ENCODE data around the gene TBPL1.
"Not testable (repeated sequence)": the region's sequence is repeated elsewhere in the genome, so short reads cannot be mapped to it uniquely, and the experiment has no call there.

TBPL1 gene

DNA sequence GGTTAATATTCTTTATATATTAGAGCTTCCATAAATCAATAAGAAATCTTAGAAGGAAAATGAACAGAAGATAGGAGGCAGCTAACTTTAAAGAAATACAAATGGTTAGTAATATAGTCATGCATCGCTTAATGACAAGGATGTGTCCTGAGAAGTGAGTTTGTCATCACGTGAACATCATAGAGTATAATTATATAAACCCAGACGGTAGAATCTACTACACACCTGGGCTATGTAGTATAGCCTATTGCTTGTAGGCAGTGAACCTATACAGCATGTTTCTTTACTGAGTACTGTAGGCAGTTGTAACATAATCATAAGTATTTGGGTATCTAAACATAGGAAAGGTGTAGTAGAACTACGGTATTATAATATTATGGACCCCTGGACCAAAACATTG, 14.3 kb downstream of the TBPL1 start:
- no peaks in the 10 kb centered on the region for H3K27me3 ChIP-seq (ENCODE audit: control insufficient read depth, insufficient read depth, low read length)
- no peaks in the 10 kb centered on the region for H3K36me3 ChIP-seq (ENCODE audit: insufficient read depth, low read length)
- H3K4me1 ChIP-seq (ENCODE audit: control insufficient read depth, insufficient read depth, low read length), result peaks cover 25% of the 10 kb centered on the region
- no peak overlapping the region for H3K4me3 ChIP-seq (ENCODE audit: low read length)
- no peaks in the 10 kb centered on the region for H3K9me3 ChIP-seq (replicated peaks; ENCODE audit: low read length)
- no peak overlapping the region for H3K4me2 ChIP-seq (ENCODE audit: low read length)
- H3K9ac ChIP-seq (ENCODE audit: low read depth, low read length), result peak overlapping the region; percentile 9

DNA sequence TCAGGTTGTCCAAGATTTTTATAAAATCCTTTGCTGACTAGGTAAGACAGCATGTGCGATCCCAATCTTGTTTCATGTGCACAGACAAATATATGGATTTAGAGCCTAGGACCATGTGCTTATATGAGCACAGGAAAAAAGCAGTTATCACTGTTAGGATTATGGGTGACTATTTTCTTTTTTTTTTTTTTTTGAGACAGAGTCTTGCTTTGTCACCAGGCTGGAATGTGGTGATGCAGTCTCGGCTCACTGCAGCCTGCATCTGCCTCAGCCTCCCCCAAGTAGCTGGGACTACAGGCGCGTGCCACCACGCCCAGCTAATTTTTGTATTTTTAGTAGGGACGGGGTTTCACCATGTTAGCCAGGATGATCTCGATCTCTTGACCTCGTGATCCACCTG, 14.8 kb downstream of the TBPL1 start:
- not testable (repeated sequence) for H3K4me2 ChIP-seq (ENCODE audit: low read length); H3K27me3 ChIP-seq (ENCODE audit: control insufficient read depth, insufficient read depth, low read length); H3K9me3 ChIP-seq (replicated peaks; ENCODE audit: low read length); H3K4me3 ChIP-seq (ENCODE audit: low read length); H3K36me3 ChIP-seq (ENCODE audit: insufficient read depth, low read length)
- Histone ChIP-seq H3K9ac (ENCODE audit: low read depth, low read length) (peak overlapping the region; percentile 9), H3K4me1 (ENCODE audit: control insufficient read depth, insufficient read depth, low read length) (peaks cover 25% of the 10 kb centered on the region)

DNA sequence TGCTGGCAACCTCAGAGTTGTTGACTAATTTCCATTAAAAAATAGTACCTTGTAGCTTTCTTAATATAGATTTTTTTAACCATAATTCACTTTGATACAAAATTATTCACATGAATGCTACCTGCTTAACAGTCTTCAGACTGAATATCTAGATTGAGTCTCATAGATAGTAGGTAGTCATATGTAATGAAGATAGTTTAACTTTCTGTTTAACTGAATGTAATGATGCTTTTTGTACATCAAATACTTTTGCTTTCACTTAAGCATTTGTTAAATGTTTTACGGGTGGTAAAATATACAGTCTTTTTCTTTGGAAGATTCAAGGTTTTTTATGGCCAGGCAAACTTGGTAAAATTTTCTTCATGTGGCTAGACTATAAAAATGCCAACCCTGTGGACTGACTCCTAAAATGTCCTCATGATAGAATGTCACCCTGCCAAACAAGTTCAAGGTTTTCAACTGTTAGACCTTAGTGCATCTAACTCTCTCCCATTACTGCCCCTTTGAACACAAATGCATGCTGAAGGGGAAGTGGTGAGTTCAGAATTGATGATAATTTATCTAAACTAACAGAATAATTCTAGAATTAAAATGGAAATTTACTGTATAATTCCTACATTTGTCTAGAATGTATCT, 16.4 kb downstream of the TBPL1 start:
- no peaks in the 10 kb centered on the region for H3K27me3 ChIP-seq (ENCODE audit: control insufficient read depth, insufficient read depth, low read length)
- H3K4me1 ChIP-seq (ENCODE audit: control insufficient read depth, insufficient read depth, low read length), result peaks cover 23% of the 10 kb centered on the region
- no peak overlapping the region for H3K4me2 ChIP-seq (ENCODE audit: low read length)
- H3K9ac ChIP-seq (ENCODE audit: low read depth, low read length), result no peak overlapping the region
- H3K36me3 ChIP-seq (ENCODE audit: insufficient read depth, low read length), result no peaks in the 10 kb centered on the region
- H3K4me3 ChIP-seq (ENCODE audit: low read length), result no peak overlapping the region
- H3K9me3 ChIP-seq (replicated peaks; ENCODE audit: low read length), result no peaks in the 10 kb centered on the region

GRCh38 chr6:133969921-133970295, 16.9 kb downstream of the TBPL1 start:
- Histone ChIP-seq H3K4me2 (ENCODE audit: low read length) (no peak overlapping the region), H3K27me3 (ENCODE audit: control insufficient read depth, insufficient read depth, low read length) (no peaks in the 10 kb centered on the region), H3K9me3 (replicated peaks; ENCODE audit: low read length) (no peaks in the 10 kb centered on the region), H3K4me1 (ENCODE audit: control insufficient read depth, insufficient read depth, low read length) (peaks cover 23% of the 10 kb centered on the region), H3K36me3 (ENCODE audit: insufficient read depth, low read length) (no peaks in the 10 kb centered on the region), H3K4me3 (ENCODE audit: low read length) (no peak overlapping the region), H3K9ac (ENCODE audit: low read depth, low read length) (no peak overlapping the region)

GRCh38 chr6:133971861-133972260, 18.8 kb downstream of the TBPL1 start:
- Histone ChIP-seq H3K27me3 (ENCODE audit: control insufficient read depth, insufficient read depth, low read length) (no peaks in the 10 kb centered on the region), H3K4me3 (ENCODE audit: low read length) (no peak overlapping the region), H3K4me1 (ENCODE audit: control insufficient read depth, insufficient read depth, low read length) (peaks cover 20% of the 10 kb centered on the region)

DNA sequence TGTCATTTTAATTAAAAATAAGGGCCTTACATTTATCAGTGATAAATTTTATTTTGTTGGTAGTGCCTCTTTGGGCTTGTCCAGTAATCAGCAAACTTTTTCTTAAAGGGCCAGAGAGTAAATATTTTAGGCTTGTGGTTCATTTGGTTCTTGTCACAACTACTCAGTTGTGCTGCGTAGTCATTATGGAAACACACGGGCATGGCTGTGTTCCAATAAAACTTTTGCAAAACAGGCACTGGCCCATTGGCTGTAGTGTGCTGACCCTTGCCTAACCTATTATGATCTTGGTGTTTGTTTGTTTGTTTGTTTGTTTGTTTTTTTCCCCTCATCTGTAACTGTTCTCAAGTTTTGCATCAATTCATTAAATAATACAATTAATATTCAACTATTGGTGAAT, 19.4 kb downstream of the TBPL1 start:
- H3K9me3 ChIP-seq (replicated peaks; ENCODE audit: low read length), result no peaks in the 10 kb centered on the region
- H3K27me3 ChIP-seq (ENCODE audit: control insufficient read depth, insufficient read depth, low read length), result no peaks in the 10 kb centered on the region
- H3K4me2 ChIP-seq (ENCODE audit: low read length), result no peak overlapping the region
- H3K36me3 ChIP-seq (ENCODE audit: insufficient read depth, low read length), result no peaks in the 10 kb centered on the region
- peaks cover 17% of the 10 kb centered on the region for H3K4me1 ChIP-seq (ENCODE audit: control insufficient read depth, insufficient read depth, low read length)
- no peak overlapping the region for H3K9ac ChIP-seq (ENCODE audit: low read depth, low read length)
- H3K4me3 ChIP-seq (ENCODE audit: low read length), result no peak overlapping the region

More at GRCh38 chr6:133971861-133972260, 18.8 kb downstream of the TBPL1 start:
- no peaks in the 10 kb centered on the region for H3K9me3 ChIP-seq (replicated peaks; ENCODE audit: low read length)
- H3K36me3 ChIP-seq (ENCODE audit: insufficient read depth, low read length), result no peaks in the 10 kb centered on the region
- H3K9ac ChIP-seq (ENCODE audit: low read depth, low read length), result no peak overlapping the region
- H3K4me2 ChIP-seq (ENCODE audit: low read length), result no peak overlapping the region

- no peak overlapping the region for H3K4me3 ChIP-seq (ENCODE audit: low read length)
- H3K4me2 ChIP-seq (ENCODE audit: low read length), result no peak overlapping the region
- H3K36me3 ChIP-seq (ENCODE audit: insufficient read depth, low read length), result no peaks in the 10 kb centered on the region
- no peak overlapping the region for H3K9ac ChIP-seq (ENCODE audit: low read depth, low read length)
- no peaks in the 10 kb centered on the region for H3K27me3 ChIP-seq (ENCODE audit: control insufficient read depth, insufficient read depth, low read length)
- H3K4me1 ChIP-seq (ENCODE audit: control insufficient read depth, insufficient read depth, low read length), result peaks cover 16% of the 10 kb centered on the region
- H3K9me3 ChIP-seq (replicated peaks; ENCODE audit: low read length), result no peaks in the 10 kb centered on the region
These were observed 20.3 kb downstream of the TBPL1 start for GRCh38 chr6:133973109-133973971.

GRCh38 chr6:133977983-133978895, 25.2 kb downstream of the TBPL1 start:
- Histone ChIP-seq H3K9ac (ENCODE audit: low read depth, low read length) (no peak overlapping the region), H3K9me3 (replicated peaks; ENCODE audit: low read length) (no peaks in the 10 kb centered on the region), H3K4me2 (ENCODE audit: low read length) (no peak overlapping the region), H3K4me3 (ENCODE audit: low read length) (no peak overlapping the region), H3K4me1 (ENCODE audit: control insufficient read depth, insufficient read depth, low read length) (peaks cover 23% of the 10 kb centered on the region), H3K27me3 (ENCODE audit: control insufficient read depth, insufficient read depth, low read length) (no peaks in the 10 kb centered on the region), H3K36me3 (ENCODE audit: insufficient read depth, low read length) (peaks cover 15% of the 10 kb centered on the region)

GRCh38 chr6:133978896-133979240, 25.8 kb downstream of the TBPL1 start:
- no peak overlapping the region for H3K4me3 ChIP-seq (ENCODE audit: low read length)
- peaks cover 29% of the 10 kb centered on the region for H3K4me1 ChIP-seq (ENCODE audit: control insufficient read depth, insufficient read depth, low read length)
- H3K9me3 ChIP-seq (replicated peaks; ENCODE audit: low read length), result no peaks in the 10 kb centered on the region
- no peak overlapping the region for H3K9ac ChIP-seq (ENCODE audit: low read depth, low read length)
- peaks cover 21% of the 10 kb centered on the region for H3K36me3 ChIP-seq (ENCODE audit: insufficient read depth, low read length)
- no peak overlapping the region for H3K4me2 ChIP-seq (ENCODE audit: low read length)
- H3K27me3 ChIP-seq (ENCODE audit: control insufficient read depth, insufficient read depth, low read length), result no peaks in the 10 kb centered on the region

GRCh38 chr6:133979269-133979963, 26.4 kb downstream of the TBPL1 start:
- H3K9me3 ChIP-seq (replicated peaks; ENCODE audit: low read length); H3K4me3 ChIP-seq (ENCODE audit: low read length); H3K4me2 ChIP-seq (ENCODE audit: low read length); H3K9ac ChIP-seq (ENCODE audit: low read depth, low read length); H3K27me3 ChIP-seq (ENCODE audit: control insufficient read depth, insufficient read depth, low read length): not testable (repeated sequence)
- Histone ChIP-seq H3K4me1 (ENCODE audit: control insufficient read depth, insufficient read depth, low read length) (peaks cover 29% of the 10 kb centered on the region), H3K36me3 (ENCODE audit: insufficient read depth, low read length) (peaks cover 25% of the 10 kb centered on the region)

GRCh38 chr6:133980168-133980567, 27.1 kb downstream of the TBPL1 start:
- H3K9me3 ChIP-seq (replicated peaks; ENCODE audit: low read length), result no peaks in the 10 kb centered on the region
- H3K4me2 ChIP-seq (ENCODE audit: low read length), result no peak overlapping the region
- no peaks in the 10 kb centered on the region for H3K27me3 ChIP-seq (ENCODE audit: control insufficient read depth, insufficient read depth, low read length)
- H3K9ac ChIP-seq (ENCODE audit: low read depth, low read length), result no peak overlapping the region
- H3K36me3 ChIP-seq (ENCODE audit: insufficient read depth, low read length), result peaks cover 30% of the 10 kb centered on the region
- peaks cover 29% of the 10 kb centered on the region for H3K4me1 ChIP-seq (ENCODE audit: control insufficient read depth, insufficient read depth, low read length)
- no peak overlapping the region for H3K4me3 ChIP-seq (ENCODE audit: low read length)

All from skeletal muscle satellite cell (primary cell).